ENCODE data around the gene DENND5A. TPM values are rescaled to one million over a fixed set of nuclear protein-coding genes. Genes with fewer than 3 reads are reported as not detected.

The DENND5A gene
- total RNA-seq, 4 donors from 2014 or later, result 79.2 to 151 (median 96.2) TPM

DNA sequence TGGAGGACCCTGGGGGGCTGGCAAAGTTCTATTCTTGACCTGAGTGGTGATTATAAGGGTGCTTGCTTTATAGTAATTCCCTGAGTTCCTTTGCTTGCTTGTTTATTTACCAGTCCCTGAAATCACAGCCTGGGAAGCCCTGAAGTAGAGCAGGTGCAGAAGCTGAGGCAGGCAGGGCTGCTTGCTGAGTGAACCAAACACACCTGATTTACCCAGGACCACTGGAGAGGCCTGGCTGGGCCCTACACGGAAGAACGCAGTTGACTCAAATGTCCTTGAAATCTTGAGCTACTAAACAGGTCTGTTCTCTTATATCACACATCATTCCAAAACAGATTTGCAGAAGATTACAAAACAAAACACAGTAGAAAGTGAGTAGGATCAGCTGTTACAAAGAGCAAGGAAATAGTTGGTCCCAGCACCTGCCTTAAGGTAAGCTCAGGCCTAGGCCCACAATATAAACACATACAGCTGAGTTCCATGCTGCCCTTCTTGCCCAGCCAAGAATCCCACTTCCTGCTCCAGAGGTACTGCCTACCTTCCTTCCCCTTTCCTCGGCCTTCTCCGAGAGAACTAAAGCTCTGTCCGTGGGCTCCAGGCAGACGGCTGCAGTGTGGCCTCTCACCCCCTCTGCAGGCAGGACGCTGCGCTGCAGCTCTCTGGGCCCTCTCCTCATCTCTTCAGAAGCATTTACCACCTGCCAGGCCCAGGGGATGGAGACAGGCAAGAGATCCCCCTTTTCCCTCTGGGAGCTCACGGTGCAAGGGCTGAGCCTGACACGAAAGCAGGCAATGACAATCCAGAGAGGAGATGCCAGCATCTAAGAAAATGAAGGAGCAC, 127.6 kb downstream of the DENND5A start:
- ATAC-seq, result peak; percentile 90
- H3K36me3 ChIP-seq, result peaks cover 0 to 56% of the 10 kb centered on the region in 2 donors
- no peaks in the 10 kb centered on the region for H3K9me3 ChIP-seq
- peak overlapping the region in 3 of 4 donors; percentile 57 to 68 (median 65) for H3K27ac ChIP-seq
- TF ChIP-seq CTCF (IDR thresholded peaks at IDR 0.05), result peak; percentile 89 to 98 (median 90)
- no peak for TF ChIP-seq EP300 (IDR thresholded peaks at IDR 0.05)
- H3K27me3 ChIP-seq, result no peaks in the 10 kb centered on the region
- WGBS, 2 donors (ENCODE audit: low coverage in 1 of 2), result 8 to 43% methylated on average over 3 to 8 of the region's 10 CpGs
- peaks cover 0 to 31% (median 2%) of the 10 kb centered on the region in 3 donors for H3K4me1 ChIP-seq
- no peak overlapping the region for H3K4me3 ChIP-seq

DNA sequence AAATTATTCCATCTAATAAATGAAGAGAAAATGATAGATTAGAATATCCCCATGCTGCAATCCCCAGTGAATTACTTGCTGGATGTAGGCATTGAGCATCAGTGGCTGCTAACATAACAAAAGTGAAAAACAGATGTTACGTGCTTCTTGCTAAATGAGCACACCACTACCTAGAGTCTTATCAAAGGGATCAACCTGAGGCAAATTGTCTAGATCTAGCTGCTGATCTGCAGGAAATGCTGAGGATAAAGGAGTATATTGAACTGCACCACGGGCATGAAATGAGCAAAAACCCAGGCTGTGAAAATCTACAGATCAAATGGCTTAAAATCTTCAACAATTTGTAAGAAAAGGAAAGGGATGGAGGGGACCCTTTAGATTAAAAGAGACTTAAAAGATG, 128.4 kb downstream of the DENND5A start:
- no peak overlapping the region for H3K4me3 ChIP-seq
- TF ChIP-seq EP300 (IDR thresholded peaks at IDR 0.05) (no peak), CTCF (IDR thresholded peaks at IDR 0.05) (no peak), POLR2AphosphoS5 (IDR thresholded peaks at IDR 0.05) (no peak), POLR2A (IDR thresholded peaks at IDR 0.05) (no peak)
- peaks cover 0 to 31% (median 2%) of the 10 kb centered on the region in 3 donors for H3K4me1 ChIP-seq
- H3K36me3 ChIP-seq, result peaks cover 0 to 56% of the 10 kb centered on the region in 2 donors
- 83 to 85% methylated on average over 2 of the region's 2 CpGs for WGBS, 2 donors (ENCODE audit: low coverage in 1 of 2)
- ATAC-seq, result no peak
- no peaks in the 10 kb centered on the region for H3K27me3 ChIP-seq
- H3K9me3 ChIP-seq, result no peaks in the 10 kb centered on the region
- H3K27ac ChIP-seq, result no peak overlapping the region

DNA sequence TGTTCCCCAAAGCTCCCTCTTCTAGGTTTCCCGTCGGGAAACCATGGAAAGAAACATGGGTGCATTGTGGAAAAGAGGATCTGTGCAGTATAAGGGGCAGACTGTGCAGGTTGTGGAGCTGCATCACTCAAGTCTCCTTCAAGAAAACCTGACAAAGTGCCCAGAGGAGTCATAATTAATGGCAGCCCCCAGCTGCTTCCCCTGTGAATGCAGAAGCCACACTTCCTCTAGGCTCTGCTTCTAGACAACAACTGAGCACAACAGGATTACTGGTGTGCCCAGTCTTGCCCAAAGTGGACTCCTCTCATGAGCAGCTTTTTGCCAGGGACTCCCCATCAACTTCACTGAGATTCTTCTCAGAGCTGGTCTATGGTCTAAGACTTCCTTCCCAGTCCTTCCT, 131.2 kb downstream of the DENND5A start:
- no peaks in the 10 kb centered on the region for H3K9me3 ChIP-seq
- 60% methylated on average over 1 of the region's 2 CpGs; no CpG with 5 or more reads in 1 of the 2 donors for WGBS, 2 donors (ENCODE audit: low coverage in 1 of 2)
- peaks cover 0 to 19% (median 2%) of the 10 kb centered on the region in 3 donors for H3K4me1 ChIP-seq
- peaks cover 0 to 36% of the 10 kb centered on the region in 2 donors for H3K36me3 ChIP-seq
- ATAC-seq, result no peak
- TF ChIP-seq CTCF (IDR thresholded peaks at IDR 0.05) (no peak), POLR2A (IDR thresholded peaks at IDR 0.05) (no peak), POLR2AphosphoS5 (IDR thresholded peaks at IDR 0.05) (no peak), EP300 (IDR thresholded peaks at IDR 0.05) (no peak)
- H3K27me3 ChIP-seq, result no peaks in the 10 kb centered on the region
- no peak overlapping the region for H3K4me3 ChIP-seq
- H3K27ac ChIP-seq, result no peak overlapping the region

- Histone ChIP-seq H3K36me3 (peaks cover 0 to 25% of the 10 kb centered on the region in 2 donors), H3K4me1 (peaks cover 0 to 3% (median 0%) of the 10 kb centered on the region in 3 donors), H3K9me3 (no peaks in the 10 kb centered on the region), H3K27me3 (no peaks in the 10 kb centered on the region), H3K4me3 (no peak overlapping the region), H3K27ac (no peak overlapping the region)
- 83 to 87% methylated on average over 5 of the region's 5 CpGs for WGBS, 2 donors (ENCODE audit: low coverage in 1 of 2)
- no peak for ATAC-seq
- TF ChIP-seq EP300 (IDR thresholded peaks at IDR 0.05), result no peak
- TF ChIP-seq POLR2A (IDR thresholded peaks at IDR 0.05), result no peak
- TF ChIP-seq CTCF (IDR thresholded peaks at IDR 0.05), result no peak
- TF ChIP-seq POLR2AphosphoS5 (IDR thresholded peaks at IDR 0.05), result no peak
These were observed 132.8 kb downstream of the DENND5A start for GRCh38 chr11:9132203-9132878.
